Measurements from ENCODE around the gene EXOC4.
A peak's percentile ranks its signal among the peaks of the same experiment; 100 is the strongest.
"Not testable (repeated sequence)": the region's sequence is repeated elsewhere in the genome, so short reads cannot be mapped to it uniquely, and the experiment has no call there.

The EXOC4 gene

DNA sequence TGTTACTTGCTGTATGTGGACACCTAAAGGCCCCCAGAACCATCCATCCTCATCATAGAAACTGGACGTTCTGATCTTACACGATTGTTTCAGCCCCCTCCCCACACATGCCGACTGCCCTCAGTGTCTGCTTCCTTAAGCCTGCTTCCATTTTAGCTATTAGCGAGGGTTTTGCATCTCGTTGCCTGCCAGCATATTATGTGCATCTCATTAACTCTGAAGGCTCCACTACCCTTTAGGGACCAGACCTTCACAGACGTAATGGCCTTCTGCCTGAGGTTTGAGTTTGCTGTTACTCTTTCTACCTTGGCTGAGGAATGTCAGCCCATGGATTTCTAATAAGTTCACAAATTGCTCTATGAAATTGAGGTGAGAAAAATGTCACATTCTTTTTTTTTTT is 820.4 kb downstream of the EXOC4 start:
- H3K4me3 ChIP-seq (ENCODE audit: low read length) = no peak overlapping the region
- H3K27me3 ChIP-seq (replicated peaks; ENCODE audit: control insufficient read depth, insufficient read depth, low read length) = no peaks in the 10 kb centered on the region
- no peak overlapping the region for H3K9ac ChIP-seq (ENCODE audit: low read length)
- DNase-seq (ENCODE audit: low read depth) = no peak
- no peaks in the 10 kb centered on the region for H3K9me3 ChIP-seq (ENCODE audit: control insufficient read depth, low read length)
- no peaks in the 10 kb centered on the region for H3K4me1 ChIP-seq (ENCODE audit: control insufficient read depth, insufficient read depth, low read length)
- no peaks in the 10 kb centered on the region for H3K36me3 ChIP-seq (ENCODE audit: control insufficient read depth, insufficient read depth, low read length, severe bottlenecking)

- no peaks in the 10 kb centered on the region for H3K36me3 ChIP-seq (ENCODE audit: control insufficient read depth, insufficient read depth, low read length, severe bottlenecking)
- H3K27me3 ChIP-seq (replicated peaks; ENCODE audit: control insufficient read depth, insufficient read depth, low read length) = no peaks in the 10 kb centered on the region
- DNase-seq (ENCODE audit: low read depth) = no peak
Measured at GRCh38 chr7:134075799-134076198, 822.9 kb downstream of the EXOC4 start.

GRCh38 chr7:134077560-134077959 is 824.7 kb downstream of the EXOC4 start:
- DNase-seq (ENCODE audit: low read depth); H3K27me3 ChIP-seq (replicated peaks; ENCODE audit: control insufficient read depth, insufficient read depth, low read length); H3K4me1 ChIP-seq (ENCODE audit: control insufficient read depth, insufficient read depth, low read length); H3K4me3 ChIP-seq (ENCODE audit: low read length); H3K9ac ChIP-seq (ENCODE audit: low read length); H3K9me3 ChIP-seq (ENCODE audit: control insufficient read depth, low read length); H3K36me3 ChIP-seq (ENCODE audit: control insufficient read depth, insufficient read depth, low read length, severe bottlenecking): not testable (repeated sequence)

More at GRCh38 chr7:134075799-134076198, 822.9 kb downstream of the EXOC4 start:
- Histone ChIP-seq H3K4me3 (ENCODE audit: low read length) (no peak overlapping the region), H3K9ac (ENCODE audit: low read length) (no peak overlapping the region), H3K4me1 (ENCODE audit: control insufficient read depth, insufficient read depth, low read length) (no peaks in the 10 kb centered on the region), H3K9me3 (ENCODE audit: control insufficient read depth, low read length) (no peaks in the 10 kb centered on the region)

DNA sequence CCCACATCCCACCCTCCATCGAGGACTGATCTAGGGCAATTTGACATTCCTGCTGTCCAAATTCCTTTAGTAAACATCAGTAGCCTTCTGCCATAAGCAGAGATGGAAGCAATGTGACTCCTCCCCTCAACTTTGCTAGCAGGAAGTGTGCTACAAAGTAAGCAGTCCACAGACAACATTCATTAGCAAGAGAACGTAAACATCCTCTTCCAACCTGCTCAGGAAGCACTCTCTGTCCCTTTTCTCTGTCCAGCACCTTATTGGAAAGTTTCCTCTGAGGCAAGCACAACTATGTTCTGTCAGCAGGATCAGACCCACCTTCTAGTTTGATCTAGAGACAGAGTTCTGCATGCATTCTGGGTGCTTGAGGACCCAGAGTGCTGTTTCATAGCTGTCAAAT is 826.1 kb downstream of the EXOC4 start:
- Histone ChIP-seq H3K27me3 (replicated peaks; ENCODE audit: control insufficient read depth, insufficient read depth, low read length) (no peaks in the 10 kb centered on the region), H3K9ac (ENCODE audit: low read length) (no peak overlapping the region)
- no peak for DNase-seq (ENCODE audit: low read depth)

DNA sequence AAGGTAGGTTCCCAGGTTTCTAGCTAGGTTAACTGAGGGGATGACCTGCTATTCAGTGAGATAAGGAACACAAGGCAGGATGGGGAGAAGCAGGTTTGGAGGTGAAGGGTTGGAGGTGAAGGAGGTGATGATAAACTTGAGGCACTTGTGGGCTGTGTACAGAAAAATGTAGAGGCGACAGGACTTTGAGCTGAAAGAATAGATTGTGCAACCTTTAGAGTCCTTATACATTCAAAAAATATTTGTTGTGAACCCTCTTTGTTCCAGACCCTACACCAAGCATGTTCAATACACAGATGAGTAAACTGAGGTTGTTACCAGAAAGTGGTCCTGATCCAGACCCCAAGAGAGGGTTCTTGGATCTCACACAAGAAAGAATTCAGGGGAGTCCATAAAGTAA is 828.8 kb downstream of the EXOC4 start:
- Histone ChIP-seq H3K9me3 (ENCODE audit: control insufficient read depth, low read length) (no peaks in the 10 kb centered on the region), H3K4me1 (ENCODE audit: control insufficient read depth, insufficient read depth, low read length) (peaks cover 16% of the 10 kb centered on the region), H3K4me3 (ENCODE audit: low read length) (no peak overlapping the region), H3K9ac (ENCODE audit: low read length) (no peak overlapping the region), H3K27me3 (replicated peaks; ENCODE audit: control insufficient read depth, insufficient read depth, low read length) (no peaks in the 10 kb centered on the region), H3K36me3 (ENCODE audit: control insufficient read depth, insufficient read depth, low read length, severe bottlenecking) (no peaks in the 10 kb centered on the region)
- DNase-seq (ENCODE audit: low read depth) = no peak

More for the DNA sequence above, 826.1 kb downstream of the EXOC4 start:
- Histone ChIP-seq H3K9me3 (ENCODE audit: control insufficient read depth, low read length) (no peaks in the 10 kb centered on the region), H3K36me3 (ENCODE audit: control insufficient read depth, insufficient read depth, low read length, severe bottlenecking) (no peaks in the 10 kb centered on the region), H3K4me3 (ENCODE audit: low read length) (no peak overlapping the region), H3K4me1 (ENCODE audit: control insufficient read depth, insufficient read depth, low read length) (no peaks in the 10 kb centered on the region)

DNA sequence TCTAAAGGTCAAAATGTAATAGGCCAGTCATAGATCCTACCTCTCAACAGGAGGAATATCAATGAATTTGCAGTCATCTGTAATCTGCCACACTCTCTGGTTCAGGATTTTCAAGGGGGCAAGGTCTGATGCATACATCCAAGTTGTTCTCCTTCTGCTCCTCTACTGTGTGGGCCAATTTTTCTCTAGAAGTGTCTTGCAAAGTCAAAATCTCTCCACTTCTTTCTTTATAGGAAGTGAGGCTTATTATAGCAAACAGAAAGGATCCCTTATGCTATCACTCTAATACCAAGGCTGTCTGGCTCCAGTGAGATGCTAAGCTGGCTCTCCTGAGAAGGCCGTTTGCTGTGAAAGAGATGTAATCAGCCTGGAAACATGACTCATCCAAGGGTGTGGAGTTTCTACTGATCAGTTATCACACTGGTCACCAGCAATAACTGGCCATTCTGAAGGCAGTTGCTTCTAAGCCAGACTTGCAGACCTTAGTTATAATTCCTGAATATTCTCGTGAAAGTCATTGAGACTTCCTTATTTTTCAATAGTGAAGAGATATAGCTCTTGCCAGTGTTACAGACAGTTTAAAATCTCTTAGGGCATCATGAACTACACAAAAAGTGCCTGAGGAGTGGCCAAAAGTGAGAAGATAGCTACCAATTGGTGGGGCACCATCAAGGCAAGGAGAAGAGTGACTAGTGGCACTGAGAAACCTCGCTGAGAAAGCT is 831.0 kb downstream of the EXOC4 start:
- Histone ChIP-seq H3K27me3 (replicated peaks; ENCODE audit: control insufficient read depth, insufficient read depth, low read length) (no peaks in the 10 kb centered on the region), H3K9me3 (ENCODE audit: control insufficient read depth, low read length) (peaks cover 12% of the 10 kb centered on the region), H3K9ac (ENCODE audit: low read length) (no peak overlapping the region), H3K4me3 (ENCODE audit: low read length) (no peak overlapping the region), H3K4me1 (ENCODE audit: control insufficient read depth, insufficient read depth, low read length) (peaks cover 16% of the 10 kb centered on the region), H3K36me3 (ENCODE audit: control insufficient read depth, insufficient read depth, low read length, severe bottlenecking) (no peaks in the 10 kb centered on the region)
- DNase-seq (ENCODE audit: low read depth) = peak; percentile 34

- peaks cover 16% of the 10 kb centered on the region for H3K4me1 ChIP-seq (ENCODE audit: control insufficient read depth, insufficient read depth, low read length)
- no peak overlapping the region for H3K9ac ChIP-seq (ENCODE audit: low read length)
- H3K36me3 ChIP-seq (ENCODE audit: control insufficient read depth, insufficient read depth, low read length, severe bottlenecking) = no peaks in the 10 kb centered on the region
- H3K9me3 ChIP-seq (ENCODE audit: control insufficient read depth, low read length) = peaks cover 19% of the 10 kb centered on the region
- DNase-seq (ENCODE audit: low read depth) = no peak
- H3K4me3 ChIP-seq (ENCODE audit: low read length) = peak overlapping the region; percentile 35
- H3K27me3 ChIP-seq (replicated peaks; ENCODE audit: control insufficient read depth, insufficient read depth, low read length) = no peaks in the 10 kb centered on the region
Measured at GRCh38 chr7:134084488-134085144, 831.7 kb downstream of the EXOC4 start.

- H3K27me3 ChIP-seq (replicated peaks; ENCODE audit: control insufficient read depth, insufficient read depth, low read length) = no peaks in the 10 kb centered on the region
- H3K4me3 ChIP-seq (ENCODE audit: low read length) = no peak overlapping the region
- H3K36me3 ChIP-seq (ENCODE audit: control insufficient read depth, insufficient read depth, low read length, severe bottlenecking) = no peaks in the 10 kb centered on the region
- DNase-seq (ENCODE audit: low read depth) = no peak
- H3K4me1 ChIP-seq (ENCODE audit: control insufficient read depth, insufficient read depth, low read length) = peaks cover 16% of the 10 kb centered on the region
- H3K9me3 ChIP-seq (ENCODE audit: control insufficient read depth, low read length) = peaks cover 25% of the 10 kb centered on the region
- no peak overlapping the region for H3K9ac ChIP-seq (ENCODE audit: low read length)
Measured at GRCh38 chr7:134085311-134085710, 832.4 kb downstream of the EXOC4 start.

DNA sequence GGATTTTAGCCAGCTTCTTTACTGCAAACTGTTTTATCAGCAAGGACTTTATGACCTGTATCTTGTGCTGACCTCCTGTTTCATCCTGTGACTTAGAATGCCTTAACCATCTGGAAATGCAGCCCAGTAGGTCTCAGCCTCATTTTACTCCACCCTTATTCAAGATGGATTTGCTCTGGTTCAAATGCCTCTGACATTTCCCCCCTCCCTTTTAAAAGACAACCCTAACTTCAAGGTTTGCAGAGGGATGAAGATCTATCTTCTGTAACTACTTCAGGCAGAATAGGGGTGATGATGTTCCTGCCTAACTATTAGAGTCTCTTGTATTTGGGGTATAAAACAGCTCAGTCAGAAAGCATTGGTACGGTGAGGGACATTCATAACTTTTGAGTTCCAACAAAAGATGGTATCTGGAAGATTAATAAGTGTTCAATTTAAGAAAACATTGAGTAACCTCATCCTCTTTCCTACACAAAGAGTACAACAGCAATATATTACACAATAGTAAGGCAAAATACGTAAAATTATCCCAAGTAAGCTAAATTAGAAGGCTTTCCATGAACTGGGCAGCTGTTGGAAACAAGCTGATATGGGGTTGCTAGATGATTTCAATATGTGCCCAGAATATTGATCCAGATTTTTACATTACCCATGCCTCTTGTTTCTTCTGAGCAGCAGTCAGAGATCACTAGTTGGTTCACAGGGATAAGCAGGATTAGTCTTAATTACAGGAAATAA is 834.3 kb downstream of the EXOC4 start:
- H3K4me3 ChIP-seq (ENCODE audit: low read length) = no peak overlapping the region
- no peaks in the 10 kb centered on the region for H3K27me3 ChIP-seq (replicated peaks; ENCODE audit: control insufficient read depth, insufficient read depth, low read length)
- H3K9ac ChIP-seq (ENCODE audit: low read length) = no peak overlapping the region
- no peak for DNase-seq (ENCODE audit: low read depth)
- H3K4me1 ChIP-seq (ENCODE audit: control insufficient read depth, insufficient read depth, low read length) = peaks cover 16% of the 10 kb centered on the region
- peaks cover 25% of the 10 kb centered on the region for H3K9me3 ChIP-seq (ENCODE audit: control insufficient read depth, low read length)
- H3K36me3 ChIP-seq (ENCODE audit: control insufficient read depth, insufficient read depth, low read length, severe bottlenecking) = no peaks in the 10 kb centered on the region

DNA sequence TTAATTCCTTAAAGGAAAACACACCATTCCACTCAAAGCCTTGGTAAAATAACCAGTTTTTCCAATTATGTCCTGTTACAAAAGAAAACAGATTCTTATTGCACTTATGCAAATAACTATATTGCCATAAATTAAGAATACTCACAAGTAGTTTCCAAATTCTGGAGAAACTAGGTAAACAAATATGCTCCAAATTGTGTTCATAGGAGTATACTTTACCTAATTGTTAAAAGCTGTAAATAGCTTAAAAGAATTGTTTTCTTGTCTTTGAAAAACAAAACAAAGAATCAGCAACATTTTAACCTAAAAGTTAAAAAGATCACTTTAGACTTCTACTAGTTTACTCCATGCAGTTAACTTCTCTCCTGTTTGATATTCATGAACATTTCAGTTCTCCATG is 835.3 kb downstream of the EXOC4 start:
- H3K4me3 ChIP-seq (ENCODE audit: low read length) = no peak overlapping the region
- DNase-seq (ENCODE audit: low read depth) = no peak
- H3K27me3 ChIP-seq (replicated peaks; ENCODE audit: control insufficient read depth, insufficient read depth, low read length) = no peaks in the 10 kb centered on the region
- no peaks in the 10 kb centered on the region for H3K36me3 ChIP-seq (ENCODE audit: control insufficient read depth, insufficient read depth, low read length, severe bottlenecking)
- no peak overlapping the region for H3K9ac ChIP-seq (ENCODE audit: low read length)
- H3K9me3 ChIP-seq (ENCODE audit: control insufficient read depth, low read length) = peaks cover 25% of the 10 kb centered on the region
- peaks cover 16% of the 10 kb centered on the region for H3K4me1 ChIP-seq (ENCODE audit: control insufficient read depth, insufficient read depth, low read length)

DNA sequence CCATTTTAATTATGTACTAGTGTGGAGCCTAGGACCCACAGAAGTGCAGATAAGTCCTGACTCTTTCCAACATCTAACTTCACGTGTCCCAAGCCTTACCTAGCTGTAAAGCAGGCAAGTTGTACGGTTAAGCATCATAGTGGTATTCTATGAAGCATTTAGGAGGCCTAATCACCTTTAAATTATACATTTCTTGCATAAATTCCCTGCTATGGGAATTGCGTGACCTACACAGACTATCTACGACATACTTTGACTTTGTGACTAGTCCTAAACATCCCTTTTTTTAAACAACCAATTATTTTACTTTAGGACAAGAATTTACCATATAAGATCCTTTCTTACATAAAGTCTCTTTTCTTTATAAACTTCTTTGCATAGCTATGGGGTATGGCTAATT is 836.6 kb downstream of the EXOC4 start:
- Histone ChIP-seq H3K4me1 (ENCODE audit: control insufficient read depth, insufficient read depth, low read length) (peaks cover 13% of the 10 kb centered on the region), H3K9me3 (ENCODE audit: control insufficient read depth, low read length) (peaks cover 25% of the 10 kb centered on the region), H3K36me3 (ENCODE audit: control insufficient read depth, insufficient read depth, low read length, severe bottlenecking) (no peaks in the 10 kb centered on the region), H3K9ac (ENCODE audit: low read length) (no peak overlapping the region), H3K27me3 (replicated peaks; ENCODE audit: control insufficient read depth, insufficient read depth, low read length) (no peaks in the 10 kb centered on the region), H3K4me3 (ENCODE audit: low read length) (peak overlapping the region; percentile 15)
- DNase-seq (ENCODE audit: low read depth) = no peak

Measured in adipocyte (in vitro differentiated cells).